ENCODE data around the gene IQUB.

- TF ChIP-seq CTCF (conservative IDR thresholded peaks at IDR 0.05; ENCODE audit: low read depth, low read length) (no peak), EZH2 (IDR thresholded peaks at IDR 0.05; ENCODE audit: low read length, unreplicated experiment) (no peak)
Measured at GRCh38 chr7:123460616-123461015, 73.8 kb downstream of the IQUB start.

Data from PC-3 (cell line).